Activated CD8-positive, alpha-beta memory T cell treated with anti-CD3 and anti-CD28 coated beads, Interleukin-2, amount 50 U/mL, for 48 hours (primary cell): Measurements from ENCODE around the gene EHBP1.

ENCODE experiments used
- DNase-seq: peaks from one replicate; pipeline ENCODE4 v3.0.0-alpha.2; 2020

EHBP1 gene

DNA sequence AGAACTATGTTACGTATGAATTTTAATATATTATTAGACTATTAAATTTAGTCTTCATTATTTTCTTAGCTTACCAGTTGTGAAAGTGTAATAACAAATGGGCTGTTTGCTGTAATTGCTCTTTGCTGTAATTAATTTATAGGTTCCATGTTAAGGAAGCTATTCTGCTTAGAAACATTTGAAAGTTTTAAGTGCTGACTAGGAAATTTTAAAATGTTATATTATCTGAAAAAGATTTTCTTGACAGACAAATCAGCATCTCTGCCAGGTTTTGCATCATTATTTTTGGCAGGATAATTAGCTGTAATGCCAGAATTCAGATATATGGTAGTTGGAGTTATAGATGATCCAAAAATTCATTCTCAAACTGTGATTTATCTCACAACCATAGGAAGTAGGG, 387.3 kb downstream of the EHBP1 start:
- no peak for DNase-seq

DNA sequence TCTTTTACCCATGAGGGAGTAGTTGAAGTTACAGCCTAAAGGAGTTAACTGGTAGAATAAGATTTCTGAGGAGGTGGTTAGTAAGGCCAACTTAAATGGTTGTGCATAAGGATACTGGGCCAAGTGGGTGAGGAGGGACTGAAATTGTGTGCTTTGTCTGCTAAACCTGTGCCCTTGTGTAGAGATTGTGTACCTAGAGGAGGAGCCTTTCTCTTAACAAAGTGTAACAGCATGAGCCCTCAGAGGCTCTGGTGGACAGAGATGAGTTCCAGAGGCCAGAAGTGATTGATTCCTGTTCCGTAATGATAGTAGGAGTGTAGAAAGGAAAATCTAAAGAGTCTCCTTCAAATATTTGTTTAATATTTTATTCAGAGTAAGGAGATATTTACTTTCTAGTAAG, 388.0 kb downstream of the EHBP1 start:
- DNase-seq, result no peak
